ENCODE results near the gene TCEANC2.

TCEANC2 gene

GRCh38 chr1:54117815-54118563, 64.6 kb downstream of the TCEANC2 start:
- TF ChIP-seq CTCF (IDR thresholded peaks at IDR 0.05; ENCODE audit: borderline replicate concordance, insufficient read depth, low read depth, low read length), result no peak
- H3K4me3 ChIP-seq (ENCODE audit: low read depth, low read length), result no peak overlapping the region

DNA sequence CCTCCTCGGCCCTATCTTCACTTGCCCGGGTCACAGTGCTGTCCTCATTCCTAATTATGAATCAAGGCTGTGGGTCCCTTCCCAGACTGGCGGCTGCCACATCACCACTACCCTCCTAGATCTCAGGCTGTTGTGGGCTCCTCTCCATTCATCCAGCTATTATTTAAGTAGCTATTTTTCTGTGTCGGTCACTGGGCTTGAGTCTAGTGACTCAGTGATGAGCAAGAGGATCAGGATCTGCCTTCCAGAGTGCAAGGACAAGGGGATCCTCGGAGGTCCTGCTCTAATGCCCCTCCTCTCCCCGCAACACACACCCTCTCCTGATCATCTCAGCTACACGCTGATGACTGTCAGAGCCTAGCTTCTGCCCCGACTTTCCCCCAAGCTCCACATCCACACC, 65.3 kb downstream of the TCEANC2 start:
- no peak for TF ChIP-seq CTCF (IDR thresholded peaks at IDR 0.05; ENCODE audit: borderline replicate concordance, insufficient read depth, low read depth, low read length)
- no peak overlapping the region for H3K4me3 ChIP-seq (ENCODE audit: low read depth, low read length)

DNA sequence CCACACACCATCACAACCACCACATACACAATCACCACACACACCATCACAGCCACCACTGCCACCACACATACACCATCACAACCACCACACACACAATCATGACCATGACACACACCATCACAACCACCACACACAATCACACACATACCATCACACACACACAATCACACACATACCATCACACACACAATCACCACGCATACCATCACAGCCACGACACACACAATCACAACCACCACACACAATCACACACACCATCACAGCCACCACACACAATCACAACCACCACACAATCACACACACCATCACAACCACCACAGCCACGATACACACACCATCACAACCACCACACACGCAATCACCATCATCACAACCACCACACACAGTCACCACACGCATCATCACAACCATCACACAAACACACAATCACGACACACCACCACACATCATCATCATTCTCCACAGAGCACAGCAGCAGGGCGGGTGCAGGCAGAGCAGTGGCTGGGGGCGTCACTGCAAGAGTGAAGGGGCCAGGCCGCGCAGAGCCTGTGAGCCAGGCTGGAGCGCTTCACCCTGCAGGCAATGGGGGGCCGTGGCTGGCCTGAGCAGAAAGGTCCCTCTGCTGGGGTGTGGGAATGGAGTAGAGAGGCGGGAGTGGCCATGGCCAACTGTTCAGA, 66.8 kb downstream of the TCEANC2 start:
- TF ChIP-seq CTCF (IDR thresholded peaks at IDR 0.05; ENCODE audit: borderline replicate concordance, insufficient read depth, low read depth, low read length), result no peak
- H3K4me3 ChIP-seq (ENCODE audit: low read depth, low read length), result no peak overlapping the region

DNA sequence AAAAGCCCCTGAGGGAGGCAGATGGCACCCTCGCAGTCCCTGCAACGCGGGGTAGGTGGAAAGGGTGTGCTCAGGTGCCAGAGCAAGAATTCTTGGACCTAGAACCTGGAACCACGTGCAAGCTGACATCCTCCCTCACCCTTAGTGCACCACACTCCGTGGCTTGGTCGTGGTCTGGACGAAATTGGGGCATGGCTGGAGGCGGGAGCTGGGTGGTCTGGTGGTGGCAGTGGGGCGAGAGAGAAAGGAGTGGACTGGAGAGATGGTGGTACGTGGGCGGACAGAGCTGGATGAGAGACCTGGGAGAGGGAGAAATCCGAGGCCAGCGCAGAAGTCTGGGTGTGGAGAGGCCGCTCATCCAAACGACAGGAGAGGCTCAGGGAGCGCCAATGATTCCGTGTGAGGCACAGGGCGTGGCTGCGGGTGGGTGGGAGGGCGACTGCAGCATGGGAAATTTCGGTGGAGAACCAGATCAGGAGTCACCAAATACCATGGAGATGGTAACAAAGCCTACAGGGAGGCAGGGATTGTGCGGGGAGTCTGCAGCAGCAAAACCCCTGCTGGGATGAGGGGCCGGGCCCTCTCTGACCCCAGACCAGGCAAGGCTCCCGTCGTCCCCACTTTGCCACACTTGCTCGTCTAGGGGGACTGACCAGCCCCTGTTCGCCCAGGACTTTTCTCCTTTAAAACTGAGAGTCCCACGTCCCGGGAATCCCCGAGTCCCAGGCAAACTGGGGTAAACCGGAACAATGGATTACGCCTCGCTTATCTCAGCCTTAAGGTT, 67.5 kb downstream of the TCEANC2 start:
- TF ChIP-seq CTCF (IDR thresholded peaks at IDR 0.05; ENCODE audit: borderline replicate concordance, insufficient read depth, low read depth, low read length), result no peak
- no peak overlapping the region for H3K4me3 ChIP-seq (ENCODE audit: low read depth, low read length)

GRCh38 chr1:54121482-54122134, 68.2 kb downstream of the TCEANC2 start:
- H3K4me3 ChIP-seq (ENCODE audit: low read depth, low read length), result no peak overlapping the region
- peak; percentile 75; the same call in 1 of the 2 replicates for TF ChIP-seq CTCF (IDR thresholded peaks at IDR 0.05; ENCODE audit: borderline replicate concordance, insufficient read depth, low read depth, low read length)

DNA sequence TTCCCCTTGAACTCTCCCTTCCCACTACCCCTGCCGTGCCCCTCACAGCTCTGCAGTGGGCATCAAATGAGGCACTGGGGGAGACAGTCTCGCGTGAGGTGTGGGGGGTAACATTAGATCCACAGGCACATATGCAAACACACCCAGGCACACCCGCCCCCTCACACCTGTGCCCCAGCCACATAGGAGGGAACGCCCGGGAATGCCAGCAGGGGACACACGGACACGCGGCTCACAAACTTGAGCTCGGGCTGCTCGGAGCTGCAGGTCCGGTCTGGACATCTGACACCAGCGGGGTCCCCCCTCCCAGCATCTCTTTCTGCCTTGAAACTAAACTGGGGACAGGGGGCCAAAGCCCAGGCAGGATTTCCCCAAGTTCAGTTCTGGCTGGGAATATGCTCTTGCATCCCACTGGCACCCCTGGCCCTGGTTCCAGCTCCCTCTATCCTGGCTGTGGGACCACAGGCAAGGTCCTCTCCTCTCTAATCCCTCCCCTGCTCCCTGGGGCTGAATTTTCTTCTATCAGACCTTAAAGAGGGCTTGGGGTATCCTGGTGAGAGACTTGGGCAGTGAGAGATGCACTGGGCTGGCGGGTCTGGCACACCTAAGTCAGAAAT, 68.8 kb downstream of the TCEANC2 start:
- no peak for TF ChIP-seq CTCF (IDR thresholded peaks at IDR 0.05; ENCODE audit: borderline replicate concordance, insufficient read depth, low read depth, low read length)
- H3K4me3 ChIP-seq (ENCODE audit: low read depth, low read length), result no peak overlapping the region
